ENCODE data around the gene FOXO3. TPM values are rescaled to one million over a fixed set of nuclear protein-coding genes. Genes with fewer than 3 reads are reported as not detected.
"Not testable (repeated sequence)": the region's sequence is repeated elsewhere in the genome, so short reads cannot be mapped to it uniquely, and the experiment has no call there.

Gene FOXO3
- total RNA-seq, 1 donor from 2014 or later = 5.9 TPM

GRCh38 chr6:108681721-108682120 is 121.0 kb downstream of the FOXO3 start:
- H3K27me3 Mint-ChIP-seq; H3K4me1 Mint-ChIP-seq; H3K4me3 Mint-ChIP-seq; DNase-seq; H3K27ac Mint-ChIP-seq; intact Hi-C loops (cut with micrococcal nuclease); H3K36me3 Mint-ChIP-seq (ENCODE audit: low read depth); H3K9me3 Mint-ChIP-seq: not testable (repeated sequence)

- H3K27me3 Mint-ChIP-seq; DNase-seq; intact Hi-C loops (cut with micrococcal nuclease); H3K4me3 Mint-ChIP-seq; H3K36me3 Mint-ChIP-seq (ENCODE audit: low read depth); H3K4me1 Mint-ChIP-seq; H3K27ac Mint-ChIP-seq; H3K9me3 Mint-ChIP-seq: not testable (repeated sequence)
These were observed 121.8 kb downstream of the FOXO3 start for GRCh38 chr6:108682383-108683119.

GRCh38 chr6:108683976-108684375 is 123.3 kb downstream of the FOXO3 start:
- H3K9me3 Mint-ChIP-seq; DNase-seq; H3K27me3 Mint-ChIP-seq; H3K4me1 Mint-ChIP-seq; H3K36me3 Mint-ChIP-seq (ENCODE audit: low read depth); H3K4me3 Mint-ChIP-seq; H3K27ac Mint-ChIP-seq; intact Hi-C loops (cut with micrococcal nuclease): not testable (repeated sequence)

- Mint-ChIP-seq H3K27ac (no peak overlapping the region), H3K36me3 (ENCODE audit: low read depth) (peaks cover 3% of the 10 kb centered on the region), H3K9me3 (no peaks in the 10 kb centered on the region), H3K4me1 (peaks cover 6% of the 10 kb centered on the region), H3K4me3 (no peak overlapping the region), H3K27me3 (no peaks in the 10 kb centered on the region)
- DNase-seq = no peak
- intact Hi-C loops (cut with micrococcal nuclease) = no loop called here
These were observed 124.1 kb downstream of the FOXO3 start for GRCh38 chr6:108684771-108685329.

- Mint-ChIP-seq H3K36me3 (ENCODE audit: low read depth) (peaks cover 3% of the 10 kb centered on the region), H3K4me1 (peaks cover 8% of the 10 kb centered on the region), H3K27me3 (no peaks in the 10 kb centered on the region), H3K27ac (no peak overlapping the region), H3K4me3 (no peak overlapping the region), H3K9me3 (no peaks in the 10 kb centered on the region)
- intact Hi-C loops (cut with micrococcal nuclease) = no loop called here
- DNase-seq = no peak
These were observed 125.3 kb downstream of the FOXO3 start for GRCh38 chr6:108685970-108686369.

- Mint-ChIP-seq H3K27ac (no peak overlapping the region), H3K4me3 (no peak overlapping the region), H3K27me3 (no peaks in the 10 kb centered on the region), H3K4me1 (peaks cover 8% of the 10 kb centered on the region), H3K9me3 (no peaks in the 10 kb centered on the region), H3K36me3 (ENCODE audit: low read depth) (peaks cover 3% of the 10 kb centered on the region)
- intact Hi-C loops (cut with micrococcal nuclease) = no loop called here
- no peak for DNase-seq
These were observed 126.2 kb downstream of the FOXO3 start for GRCh38 chr6:108686896-108687295.

- H3K9me3 Mint-ChIP-seq = no peaks in the 10 kb centered on the region
- H3K4me3 Mint-ChIP-seq = no peak overlapping the region
- DNase-seq = no peak
- peaks cover 8% of the 10 kb centered on the region for H3K4me1 Mint-ChIP-seq
- peaks cover 3% of the 10 kb centered on the region for H3K36me3 Mint-ChIP-seq (ENCODE audit: low read depth)
- H3K27me3 Mint-ChIP-seq = no peaks in the 10 kb centered on the region
- no peak overlapping the region for H3K27ac Mint-ChIP-seq
- intact Hi-C loops (cut with micrococcal nuclease) = no loop called here
These were observed 127.2 kb downstream of the FOXO3 start for GRCh38 chr6:108687921-108688320.

GRCh38 chr6:108689272-108690161 is 128.8 kb downstream of the FOXO3 start:
- Mint-ChIP-seq H3K4me3 (no peak overlapping the region), H3K27ac (no peak overlapping the region), H3K4me1 (peaks cover 7% of the 10 kb centered on the region), H3K9me3 (no peaks in the 10 kb centered on the region), H3K27me3 (no peaks in the 10 kb centered on the region), H3K36me3 (ENCODE audit: low read depth) (peaks cover 3% of the 10 kb centered on the region)
- DNase-seq = no peak
- intact Hi-C loops (cut with micrococcal nuclease) = no loop called here

GRCh38 chr6:108690326-108691049 is 129.8 kb downstream of the FOXO3 start:
- DNase-seq = no peak
- no peaks in the 10 kb centered on the region for H3K27me3 Mint-ChIP-seq
- no peak overlapping the region for H3K27ac Mint-ChIP-seq
- intact Hi-C loops (cut with micrococcal nuclease) = no loop called here
- peaks cover 3% of the 10 kb centered on the region for H3K36me3 Mint-ChIP-seq (ENCODE audit: low read depth)
- peaks cover 2% of the 10 kb centered on the region for H3K4me1 Mint-ChIP-seq
- H3K9me3 Mint-ChIP-seq = no peaks in the 10 kb centered on the region
- no peak overlapping the region for H3K4me3 Mint-ChIP-seq

GRCh38 chr6:108693430-108694154 is 132.9 kb downstream of the FOXO3 start:
- Mint-ChIP-seq H3K27me3 (no peaks in the 10 kb centered on the region), H3K4me3 (no peak overlapping the region), H3K4me1 (peaks cover 2% of the 10 kb centered on the region), H3K36me3 (ENCODE audit: low read depth) (no peaks in the 10 kb centered on the region), H3K9me3 (no peaks in the 10 kb centered on the region), H3K27ac (no peak overlapping the region)
- DNase-seq = no peak
- intact Hi-C loops (cut with micrococcal nuclease) = no loop called here

- intact Hi-C loops (cut with micrococcal nuclease) = no loop called here
- H3K27me3 Mint-ChIP-seq = no peaks in the 10 kb centered on the region
- no peak overlapping the region for H3K4me3 Mint-ChIP-seq
- no peaks in the 10 kb centered on the region for H3K36me3 Mint-ChIP-seq (ENCODE audit: low read depth)
- H3K27ac Mint-ChIP-seq = no peak overlapping the region
- H3K4me1 Mint-ChIP-seq = peaks cover 2% of the 10 kb centered on the region
- H3K9me3 Mint-ChIP-seq = no peaks in the 10 kb centered on the region
- no peak for DNase-seq
These were observed 134.1 kb downstream of the FOXO3 start for GRCh38 chr6:108694816-108695215.

- no peak overlapping the region for H3K27ac Mint-ChIP-seq
- no peak for DNase-seq
- no peaks in the 10 kb centered on the region for H3K27me3 Mint-ChIP-seq
These were observed 136.9 kb downstream of the FOXO3 start for GRCh38 chr6:108697561-108698161.

More at GRCh38 chr6:108697561-108698161, 136.9 kb downstream of the FOXO3 start:
- Mint-ChIP-seq H3K4me3 (no peak overlapping the region), H3K4me1 (no peaks in the 10 kb centered on the region), H3K36me3 (ENCODE audit: low read depth) (no peaks in the 10 kb centered on the region), H3K9me3 (peaks cover 6% of the 10 kb centered on the region)
- intact Hi-C loops (cut with micrococcal nuclease) = no loop called here
